Measurements from ENCODE around the gene TBC1D9B. TPM values are rescaled to one million over a fixed set of nuclear protein-coding genes. Genes with fewer than 3 reads are reported as not detected.

The TBC1D9B gene
- total RNA-seq, 1 experiment from 2014 or later: 44.9 TPM

DNA sequence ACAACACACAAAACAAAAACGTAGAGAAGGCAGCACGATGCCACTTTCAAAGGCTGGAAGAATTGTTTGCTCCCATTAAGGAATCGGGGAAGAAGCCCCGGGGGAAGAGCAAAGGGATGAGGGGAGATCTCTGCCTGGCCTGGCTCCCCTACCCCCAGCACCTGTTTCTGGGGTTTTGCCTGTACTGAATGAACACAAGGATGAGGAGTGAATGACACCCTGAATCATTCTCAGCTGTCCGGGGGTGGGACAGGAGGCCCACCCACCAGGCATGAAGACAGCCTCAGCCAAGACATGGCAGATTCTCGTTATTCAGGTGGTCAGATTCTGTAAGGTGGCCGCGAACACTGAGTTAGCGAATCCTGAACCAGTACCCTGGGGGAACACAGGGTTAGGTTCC lies 7.5 kb downstream of the TBC1D9B start:
- intact Hi-C loops (cut with micrococcal nuclease): no loop called here
- H3K79me2 ChIP-seq (ENCODE audit: low read length): peaks cover 8% of the 10 kb centered on the region
- CTCF ChIA-PET: no interaction called here

DNA sequence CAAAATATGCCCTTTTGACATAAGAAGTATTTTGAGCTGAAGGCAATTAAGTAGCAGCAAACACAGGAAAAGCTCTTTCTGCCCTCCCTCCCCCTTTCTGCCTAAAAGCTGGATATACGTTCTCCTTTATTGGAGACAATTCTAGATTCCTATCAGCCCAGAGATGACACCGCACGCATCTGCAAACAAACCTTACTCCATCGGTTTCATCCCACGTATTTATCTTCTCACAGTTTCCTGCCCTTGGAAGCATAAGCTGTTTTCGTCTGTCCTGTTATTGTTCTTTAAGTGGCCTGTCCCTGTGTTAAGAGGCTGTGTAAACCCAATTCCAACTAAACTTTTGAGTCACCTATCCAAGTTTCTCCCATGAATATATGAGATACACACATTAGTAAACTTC lies 11.8 kb downstream of the TBC1D9B start:
- TF ChIP-seq, protein P1, sequence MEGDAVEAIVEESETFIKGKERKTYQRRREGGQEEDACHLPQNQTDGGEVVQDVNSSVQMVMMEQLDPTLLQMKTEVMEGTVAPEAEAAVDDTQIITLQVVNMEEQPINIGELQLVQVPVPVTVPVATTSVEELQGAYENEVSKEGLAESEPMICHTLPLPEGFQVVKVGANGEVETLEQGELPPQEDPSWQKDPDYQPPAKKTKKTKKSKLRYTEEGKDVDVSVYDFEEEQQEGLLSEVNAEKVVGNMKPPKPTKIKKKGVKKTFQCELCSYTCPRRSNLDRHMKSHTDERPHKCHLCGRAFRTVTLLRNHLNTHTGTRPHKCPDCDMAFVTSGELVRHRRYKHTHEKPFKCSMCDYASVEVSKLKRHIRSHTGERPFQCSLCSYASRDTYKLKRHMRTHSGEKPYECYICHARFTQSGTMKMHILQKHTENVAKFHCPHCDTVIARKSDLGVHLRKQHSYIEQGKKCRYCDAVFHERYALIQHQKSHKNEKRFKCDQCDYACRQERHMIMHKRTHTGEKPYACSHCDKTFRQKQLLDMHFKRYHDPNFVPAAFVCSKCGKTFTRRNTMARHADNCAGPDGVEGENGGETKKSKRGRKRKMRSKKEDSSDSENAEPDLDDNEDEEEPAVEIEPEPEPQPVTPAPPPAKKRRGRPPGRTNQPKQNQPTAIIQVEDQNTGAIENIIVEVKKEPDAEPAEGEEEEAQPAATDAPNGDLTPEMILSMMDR (conservative IDR thresholded peaks at IDR 0.05; ENCODE audit: low read depth, low read length): no peak
- no peak for TF ChIP-seq EZH2 (IDR thresholded peaks at IDR 0.05; ENCODE audit: low read length, unreplicated experiment)
- TF ChIP-seq EZH2phosphoT487 (IDR thresholded peaks at IDR 0.05; ENCODE audit: borderline replicate concordance, low read length): no peak
- no peaks in the 10 kb centered on the region for H4K20me1 ChIP-seq (ENCODE audit: low read length)
- no peak overlapping the region for H2AFZ ChIP-seq (ENCODE audit: low read length)
- POLR2A ChIA-PET (ENCODE audit: unreplicated experiment): no interaction called here
- CTCF ChIA-PET: no interaction called here
- no peak for DNase-seq
- peaks cover 3% of the 10 kb centered on the region for H3K36me3 ChIP-seq (ENCODE audit: low read depth, low read length)
- no peak overlapping the region for H3K27ac ChIP-seq (ENCODE audit: low read length)
- H3K4me1 ChIP-seq (ENCODE audit: insufficient read depth, low read length): no peaks in the 10 kb centered on the region
- BruUV-seq (replicated peaks): no TSS peak
- no peaks in the 10 kb centered on the region for H3K9me2 ChIP-seq (replicated peaks; ENCODE audit: low read length)
- H3K4me3 ChIP-seq (ENCODE audit: low read length): no peak overlapping the region
- H3K9ac ChIP-seq (ENCODE audit: low read length): no peak overlapping the region
- H3F3A ChIP-seq (ENCODE audit: low read length, unreplicated experiment): no peaks in the 10 kb centered on the region
- H3K4me2 ChIP-seq (ENCODE audit: low read length): no peak overlapping the region
- no peaks in the 10 kb centered on the region for H3K79me2 ChIP-seq (ENCODE audit: low read length)
- ATAC-seq: no peak
- no peaks in the 10 kb centered on the region for H3K27me3 ChIP-seq (ENCODE audit: low read length)
- no peaks in the 10 kb centered on the region for H3K9me3 ChIP-seq (ENCODE audit: low read length)
- intact Hi-C loops (cut with micrococcal nuclease): no loop called here

More for the DNA sequence above, 7.5 kb downstream of the TBC1D9B start:
- H3K27me3 ChIP-seq (ENCODE audit: low read length): no peaks in the 10 kb centered on the region
- no peaks in the 10 kb centered on the region; the same call in none of the 2 replicates for H3K36me3 ChIP-seq (ENCODE audit: low read depth, low read length)
- no peak overlapping the region for H3K4me2 ChIP-seq (ENCODE audit: low read length)
- no peaks in the 10 kb centered on the region for H3K4me1 ChIP-seq (ENCODE audit: insufficient read depth, low read length)
- no peaks in the 10 kb centered on the region for H3K9me2 ChIP-seq (replicated peaks; ENCODE audit: low read length)
- TF ChIP-seq EZH2 (IDR thresholded peaks at IDR 0.05; ENCODE audit: low read length, unreplicated experiment) (no peak), EZH2phosphoT487 (IDR thresholded peaks at IDR 0.05; ENCODE audit: borderline replicate concordance, low read length) (no peak)
- TF ChIP-seq, protein P1 (conservative IDR thresholded peaks at IDR 0.05; ENCODE audit: low read depth, low read length): no peak
- no TSS peak for BruUV-seq (replicated peaks)
- H2AFZ ChIP-seq (ENCODE audit: low read length): no peak overlapping the region
- H3K9ac ChIP-seq (ENCODE audit: low read length): no peak overlapping the region
- POLR2A ChIA-PET (ENCODE audit: unreplicated experiment): no interaction called here
- DNase-seq (no peak), ATAC-seq (no peak)
- H3F3A ChIP-seq (ENCODE audit: low read length, unreplicated experiment): no peaks in the 10 kb centered on the region
- no peak overlapping the region for H3K27ac ChIP-seq (ENCODE audit: low read length)
- H3K9me3 ChIP-seq (ENCODE audit: low read length): no peaks in the 10 kb centered on the region
- H4K20me1 ChIP-seq (ENCODE audit: low read length): no peaks in the 10 kb centered on the region
- H3K4me3 ChIP-seq (ENCODE audit: low read length): no peak overlapping the region

DNA sequence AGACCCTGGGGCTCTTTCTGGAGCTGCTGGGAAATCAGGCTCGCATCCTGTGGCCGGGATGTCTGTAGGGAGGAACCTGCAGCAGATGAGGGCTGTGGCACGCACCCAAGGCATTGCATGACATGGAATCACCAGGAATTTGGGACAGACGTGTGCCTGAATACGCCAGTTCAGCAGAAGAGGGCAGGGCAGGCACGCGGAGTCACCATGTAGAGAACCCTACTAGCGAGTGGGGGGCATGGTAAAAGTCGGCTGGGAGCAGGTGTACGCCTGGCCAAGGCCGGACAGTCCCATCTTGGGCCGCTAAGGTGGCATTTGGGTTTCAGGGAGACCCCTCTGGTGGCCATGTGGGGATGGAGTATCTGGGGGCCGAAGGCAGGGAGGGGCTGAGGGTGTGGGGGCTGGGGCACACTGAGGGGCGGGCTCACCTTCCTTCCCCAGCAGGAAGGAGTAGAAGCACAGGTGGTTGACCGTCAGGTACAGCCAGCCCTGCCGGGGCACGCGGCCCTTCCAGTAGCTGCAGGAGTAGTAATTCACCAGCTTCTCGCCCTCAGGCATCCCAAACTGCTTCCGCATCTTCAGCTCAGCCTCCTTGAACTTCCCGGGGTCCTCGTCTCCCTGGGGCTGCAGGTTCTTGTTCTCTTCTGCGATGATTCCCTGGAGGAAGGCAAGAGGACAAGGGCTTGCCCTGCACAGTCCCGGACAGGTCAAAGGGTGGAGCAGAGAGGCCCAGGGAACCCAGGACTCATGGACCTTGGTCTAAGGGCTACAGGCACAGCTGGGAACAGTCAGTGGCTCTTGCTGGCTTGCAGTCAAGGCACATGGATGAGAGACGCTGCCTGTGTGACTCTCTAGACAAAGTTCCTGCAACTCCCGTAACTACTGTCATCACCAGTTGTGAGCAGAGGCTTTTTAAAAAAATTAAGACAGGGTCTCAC lies 13.5 kb downstream of the TBC1D9B start:
- Histone ChIP-seq H3K4me2 (ENCODE audit: low read length) (no peak overlapping the region), H3K79me2 (ENCODE audit: low read length) (no peaks in the 10 kb centered on the region), H3K9me3 (ENCODE audit: low read length) (no peaks in the 10 kb centered on the region), H3K4me1 (ENCODE audit: insufficient read depth, low read length) (no peaks in the 10 kb centered on the region), H3K27ac (ENCODE audit: low read length) (no peak overlapping the region), H3K9me2 (replicated peaks; ENCODE audit: low read length) (no peaks in the 10 kb centered on the region), H3K27me3 (ENCODE audit: low read length) (no peaks in the 10 kb centered on the region), H4K20me1 (ENCODE audit: low read length) (no peaks in the 10 kb centered on the region), H3K36me3 (ENCODE audit: low read depth, low read length) (peaks cover 3% of the 10 kb centered on the region), H2AFZ (ENCODE audit: low read length) (no peak overlapping the region), H3K4me3 (ENCODE audit: low read length) (no peak overlapping the region), H3K9ac (ENCODE audit: low read length) (no peak overlapping the region), H3F3A (ENCODE audit: low read length, unreplicated experiment) (no peaks in the 10 kb centered on the region)
- no TSS peak for BruUV-seq (replicated peaks)
- CTCF ChIA-PET: no interaction called here
- intact Hi-C loops (cut with micrococcal nuclease): no loop called here
- TF ChIP-seq EZH2 (IDR thresholded peaks at IDR 0.05; ENCODE audit: low read length, unreplicated experiment) (no peak), EZH2phosphoT487 (IDR thresholded peaks at IDR 0.05; ENCODE audit: borderline replicate concordance, low read length) (no peak)
- TF ChIP-seq, protein P1 (conservative IDR thresholded peaks at IDR 0.05; ENCODE audit: low read depth, low read length): no peak
- POLR2A ChIA-PET (ENCODE audit: unreplicated experiment): no interaction called here
- DNase-seq (no peak), ATAC-seq (no peak)
